H7 (cell line): ENCODE data around the gene DMD. TPM values are rescaled to one million over a fixed set of nuclear protein-coding genes. Genes with fewer than 3 reads are reported as not detected.

Source experiments
- DNase-seq: peaks from one replicate; pipeline ENCODE4 v3.0.0; 2012
- H3K27me3 ChIP-seq: 2 replicates; pipeline ENCODE4 v1.6.0; 2011; ENCODE audit warnings: mild to moderate bottlenecking, low read length; ENCODE audit not compliant: control insufficient read depth, insufficient read depth
- H3K36me3 ChIP-seq: replicated peaks from 2 replicates; pipeline ENCODE4 v1.5.1; 2011; ENCODE audit warnings: low read length; ENCODE audit not compliant: control insufficient read depth, insufficient read depth
- H3K4me3 ChIP-seq: 2 replicates; pipeline ENCODE4 v1.5.1; 2011; ENCODE audit warnings: low read depth, mild to moderate bottlenecking, control low read depth, low read length, moderate library complexity; ENCODE audit not compliant: insufficient read depth
- total RNA-seq: library from RNA; depleted of rRNA; stranded (reverse); fragments of >200 nt; shearing (Covaris generic); gene quantifications from 2 replicates; pipeline ENCODE4 v1.2.3, GENCODE V29; 2014

DMD gene
- total RNA-seq, 1 experiment from 2014 or later: 17.1 TPM

GRCh38 chrX:31336419-31336818 lies 1874.9 kb downstream of the DMD start:
- Histone ChIP-seq H3K27me3 (no peaks in the 10 kb centered on the region), H3K4me3 (no peak overlapping the region), H3K36me3 (no peaks in the 10 kb centered on the region)
- no peak for DNase-seq

GRCh38 chrX:31334997-31335396 lies 1876.4 kb downstream of the DMD start:
- DNase-seq: no peak
- no peak overlapping the region for H3K4me3 ChIP-seq
- no peaks in the 10 kb centered on the region for H3K27me3 ChIP-seq
- no peaks in the 10 kb centered on the region for H3K36me3 ChIP-seq

GRCh38 chrX:31333165-31333831 lies 1878.1 kb downstream of the DMD start:
- no peaks in the 10 kb centered on the region for H3K36me3 ChIP-seq
- DNase-seq: no peak

GRCh38 chrX:31331928-31332327 lies 1879.4 kb downstream of the DMD start:
- Histone ChIP-seq H3K27me3 (no peaks in the 10 kb centered on the region), H3K36me3 (no peaks in the 10 kb centered on the region), H3K4me3 (no peak overlapping the region)
- DNase-seq: no peak

More at GRCh38 chrX:31333165-31333831, 1878.1 kb downstream of the DMD start:
- H3K27me3 ChIP-seq: no peaks in the 10 kb centered on the region
- no peak overlapping the region for H3K4me3 ChIP-seq

GRCh38 chrX:31331015-31331414 lies 1880.3 kb downstream of the DMD start:
- no peaks in the 10 kb centered on the region for H3K36me3 ChIP-seq
- no peak overlapping the region for H3K4me3 ChIP-seq
- no peaks in the 10 kb centered on the region for H3K27me3 ChIP-seq
- no peak for DNase-seq

- Histone ChIP-seq H3K4me3 (no peak overlapping the region), H3K36me3 (no peaks in the 10 kb centered on the region), H3K27me3 (no peaks in the 10 kb centered on the region)
- DNase-seq: no peak
These were observed 1882.1 kb downstream of the DMD start for GRCh38 chrX:31329298-31329697.

GRCh38 chrX:31323658-31324057 lies 1887.7 kb downstream of the DMD start:
- no peaks in the 10 kb centered on the region for H3K27me3 ChIP-seq
- no peak for DNase-seq
- no peak overlapping the region for H3K4me3 ChIP-seq
- H3K36me3 ChIP-seq: no peaks in the 10 kb centered on the region

- no peak overlapping the region for H3K4me3 ChIP-seq
- no peaks in the 10 kb centered on the region for H3K27me3 ChIP-seq
- DNase-seq: no peak
- no peaks in the 10 kb centered on the region for H3K36me3 ChIP-seq
These were observed 1890.6 kb downstream of the DMD start for GRCh38 chrX:31320740-31321139.

- H3K4me3 ChIP-seq: no peak overlapping the region
- H3K36me3 ChIP-seq: no peaks in the 10 kb centered on the region
- H3K27me3 ChIP-seq: no peaks in the 10 kb centered on the region
- no peak for DNase-seq
These were observed 1891.8 kb downstream of the DMD start for GRCh38 chrX:31319586-31319985.

- no peak for DNase-seq
- no peaks in the 10 kb centered on the region for H3K36me3 ChIP-seq
- H3K27me3 ChIP-seq: no peaks in the 10 kb centered on the region
- H3K4me3 ChIP-seq: no peak overlapping the region
These were observed 1892.5 kb downstream of the DMD start for GRCh38 chrX:31318866-31319265.

- DNase-seq: no peak
- Histone ChIP-seq H3K27me3 (no peaks in the 10 kb centered on the region), H3K4me3 (no peak overlapping the region)
These were observed 1894.9 kb downstream of the DMD start for GRCh38 chrX:31316340-31316991.

GRCh38 chrX:31314921-31315320 lies 1896.4 kb downstream of the DMD start:
- Histone ChIP-seq H3K36me3 (no peaks in the 10 kb centered on the region), H3K4me3 (no peak overlapping the region), H3K27me3 (no peaks in the 10 kb centered on the region)
- no peak for DNase-seq

More at GRCh38 chrX:31316340-31316991, 1894.9 kb downstream of the DMD start:
- no peaks in the 10 kb centered on the region for H3K36me3 ChIP-seq

GRCh38 chrX:31307952-31308351 lies 1903.4 kb downstream of the DMD start:
- H3K4me3 ChIP-seq: no peak overlapping the region
- DNase-seq: no peak
- no peaks in the 10 kb centered on the region for H3K36me3 ChIP-seq
- H3K27me3 ChIP-seq: no peaks in the 10 kb centered on the region

- Histone ChIP-seq H3K4me3 (no peak overlapping the region), H3K36me3 (no peaks in the 10 kb centered on the region), H3K27me3 (no peaks in the 10 kb centered on the region)
- DNase-seq: no peak
These were observed 1908.7 kb downstream of the DMD start for GRCh38 chrX:31302573-31303075.

GRCh38 chrX:31301941-31302340 lies 1909.4 kb downstream of the DMD start:
- Histone ChIP-seq H3K36me3 (no peaks in the 10 kb centered on the region), H3K27me3 (no peaks in the 10 kb centered on the region), H3K4me3 (no peak overlapping the region)
- DNase-seq: no peak
